Breast epithelium (tissue), 4 donors: ENCODE results near the gene SERINC5. TPM values are rescaled to one million over a fixed set of nuclear protein-coding genes. Genes with fewer than 3 reads are reported as not detected.
A peak's percentile ranks its signal among the peaks of the same experiment; 100 is the strongest.

Experiments used
- DNase-seq, 2 donors: peaks; one replicate each; pipeline ENCODE4 v3.0.0-alpha.2; 2019; ENCODE audit warnings: low spot score in 2 of 2
- H3K27ac ChIP-seq, 2 donors: fragments of 200-600 bp; sonication (generic) in 1 of 2; one replicate each; pipeline ENCODE4 v1.5.1; 2016 to 2019; ENCODE audit warnings: mild to moderate bottlenecking in 1 of 2
- H3K27me3 ChIP-seq, 2 donors: fragments of 200-600 bp; sonication (generic) in 1 of 2; one replicate each; pipeline versions ENCODE4 v1.5.1 to v1.6.0; 2017 to 2019; ENCODE audit warnings: control low read depth in 1 of 2, mild to moderate bottlenecking in 1 of 2
- H3K36me3 ChIP-seq: fragments of 200-600 bp; one replicate; pipeline ENCODE4 v1.5.1; 2019
- H3K4me1 ChIP-seq, 2 donors: fragments of 200-600 bp; sonication (generic); one replicate each; pipeline ENCODE4 v1.5.1; 2016 to 2019; ENCODE audit warnings: control low read depth in 1 of 2
- H3K4me3 ChIP-seq, 3 donors: fragments of 200-600 bp; sonication (generic); 1 replicate in 2 of 3; 2 replicates in 1 of 3; pipeline ENCODE4 v1.5.1; 2016 to 2019; ENCODE audit warnings: mild to moderate bottlenecking in 3 of 3, moderate library complexity in 2 of 3
- H3K9me3 ChIP-seq, 2 donors: fragments of 200-600 bp; sonication (generic) in 1 of 2; one replicate each; pipeline ENCODE4 v1.5.1; 2016 to 2019; ENCODE audit warnings: control low read depth in 1 of 2
- POLR2A ChIP-seq: fragments of 450-650 bp; IDR thresholded peaks from one replicate; pipeline ENCODE4 v1.6.1; 2016; ENCODE audit warnings: antibody characterized with exemption, mild to moderate bottlenecking, moderate library complexity
- POLR2AphosphoS5 ChIP-seq, 3 donors: sonication (generic); formaldehyde crosslinking; IDR thresholded peaks; one replicate each; pipeline ENCODE4 v1.6.1; 2017; ENCODE audit warnings: antibody characterized with exemption in 3 of 3
- intact Hi-C: fragments of 100-400 bp; cut with DNase I; formaldehyde crosslinking; loops from one replicate; pipeline ENCODE4 v1.15.1; 2023; ENCODE audit warnings: low total_unique reads
- total RNA-seq, 3 donors: library from RNA; depleted of rRNA; stranded (reverse); fragments of >200 nt; gene quantifications; one replicate each; pipeline ENCODE4 v1.1.0, GENCODE V29; 2016
- TF ChIP-seq, protein P1 (sequence below), 3 donors: fragments of 450-650 bp; IDR thresholded peaks; one replicate each; pipeline ENCODE4 v1.5.1; 2016 to 2017; ENCODE audit warnings: antibody characterized with exemption in 3 of 3, mild to moderate bottlenecking in 3 of 3, moderate library complexity in 3 of 3

SERINC5 gene
- total RNA-seq, 3 donors from 2014 or later, result 12.6 to 32.9 (median 28.5) TPM

DNA sequence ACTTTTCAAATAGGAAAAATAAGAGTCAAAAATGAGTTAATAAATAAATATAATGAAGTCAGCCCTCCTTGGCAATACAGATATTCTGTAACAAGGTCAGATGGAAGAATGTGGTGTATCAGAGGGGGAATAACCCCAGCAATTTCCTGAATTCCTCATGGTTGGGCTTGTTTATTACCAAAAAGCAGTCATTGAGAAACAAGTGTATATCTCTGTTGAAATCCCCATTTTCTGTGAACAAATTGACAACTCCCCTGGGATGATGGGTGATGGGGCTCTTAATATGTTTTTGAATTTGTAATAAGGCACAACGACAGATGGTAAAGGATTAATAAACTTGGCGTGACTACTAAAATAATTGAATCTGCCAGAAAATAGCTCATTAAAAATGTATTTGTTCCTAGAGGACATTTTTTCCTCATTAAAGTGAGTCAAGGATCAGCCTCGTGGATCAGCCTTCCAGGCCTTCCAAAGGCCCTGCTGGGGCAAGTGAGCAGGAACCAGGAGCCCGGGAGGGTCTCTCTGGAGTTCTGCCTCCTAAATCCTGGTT is 186.5 kb downstream of the SERINC5 start:
- intact Hi-C loops, result no loop called here
- H3K27me3 ChIP-seq, result no peaks in the 10 kb centered on the region
- H3K27ac ChIP-seq, result peak overlapping the region in 1 of 2 donors; percentile 45
- TF ChIP-seq POLR2A (no peak), POLR2AphosphoS5 (IDR thresholded peaks at IDR 0.05) (no peak)
- TF ChIP-seq, protein P1, sequence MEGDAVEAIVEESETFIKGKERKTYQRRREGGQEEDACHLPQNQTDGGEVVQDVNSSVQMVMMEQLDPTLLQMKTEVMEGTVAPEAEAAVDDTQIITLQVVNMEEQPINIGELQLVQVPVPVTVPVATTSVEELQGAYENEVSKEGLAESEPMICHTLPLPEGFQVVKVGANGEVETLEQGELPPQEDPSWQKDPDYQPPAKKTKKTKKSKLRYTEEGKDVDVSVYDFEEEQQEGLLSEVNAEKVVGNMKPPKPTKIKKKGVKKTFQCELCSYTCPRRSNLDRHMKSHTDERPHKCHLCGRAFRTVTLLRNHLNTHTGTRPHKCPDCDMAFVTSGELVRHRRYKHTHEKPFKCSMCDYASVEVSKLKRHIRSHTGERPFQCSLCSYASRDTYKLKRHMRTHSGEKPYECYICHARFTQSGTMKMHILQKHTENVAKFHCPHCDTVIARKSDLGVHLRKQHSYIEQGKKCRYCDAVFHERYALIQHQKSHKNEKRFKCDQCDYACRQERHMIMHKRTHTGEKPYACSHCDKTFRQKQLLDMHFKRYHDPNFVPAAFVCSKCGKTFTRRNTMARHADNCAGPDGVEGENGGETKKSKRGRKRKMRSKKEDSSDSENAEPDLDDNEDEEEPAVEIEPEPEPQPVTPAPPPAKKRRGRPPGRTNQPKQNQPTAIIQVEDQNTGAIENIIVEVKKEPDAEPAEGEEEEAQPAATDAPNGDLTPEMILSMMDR (IDR thresholded peaks at IDR 0.05), result no peak
- H3K4me1 ChIP-seq, result no peaks in the 10 kb centered on the region
- H3K36me3 ChIP-seq, result no peaks in the 10 kb centered on the region
- no peak overlapping the region for H3K4me3 ChIP-seq
- no peaks in the 10 kb centered on the region for H3K9me3 ChIP-seq
- no peak for DNase-seq

DNA sequence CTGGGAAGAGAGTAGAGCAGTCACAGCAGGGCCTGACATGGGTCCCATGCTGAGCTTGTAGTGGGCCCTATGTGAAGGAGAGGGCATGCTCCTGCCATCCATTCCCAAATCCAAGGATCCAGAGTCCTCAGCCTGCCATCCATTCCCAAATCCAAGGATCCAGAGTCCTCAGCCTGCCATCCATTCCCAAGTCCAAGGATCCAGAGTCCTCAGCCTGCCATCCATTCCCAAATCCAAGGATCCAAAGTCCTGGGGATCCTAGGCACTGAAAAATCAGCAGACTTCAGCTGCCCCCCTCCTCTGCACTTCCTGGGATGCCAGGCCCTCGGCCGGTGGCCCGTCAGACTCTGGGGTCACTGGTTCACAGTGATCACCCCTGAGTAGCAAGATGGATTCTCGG is 187.1 kb downstream of the SERINC5 start:
- Histone ChIP-seq H3K27me3 (no peaks in the 10 kb centered on the region), H3K9me3 (no peaks in the 10 kb centered on the region), H3K4me3 (no peak overlapping the region), H3K27ac (no peak overlapping the region), H3K36me3 (no peaks in the 10 kb centered on the region), H3K4me1 (no peaks in the 10 kb centered on the region)
- intact Hi-C loops, result no loop called here
- DNase-seq, result no peak
- TF ChIP-seq, protein P1 (IDR thresholded peaks at IDR 0.05), result no peak
- no peak for TF ChIP-seq POLR2AphosphoS5 (IDR thresholded peaks at IDR 0.05)
- TF ChIP-seq POLR2A, result no peak

DNA sequence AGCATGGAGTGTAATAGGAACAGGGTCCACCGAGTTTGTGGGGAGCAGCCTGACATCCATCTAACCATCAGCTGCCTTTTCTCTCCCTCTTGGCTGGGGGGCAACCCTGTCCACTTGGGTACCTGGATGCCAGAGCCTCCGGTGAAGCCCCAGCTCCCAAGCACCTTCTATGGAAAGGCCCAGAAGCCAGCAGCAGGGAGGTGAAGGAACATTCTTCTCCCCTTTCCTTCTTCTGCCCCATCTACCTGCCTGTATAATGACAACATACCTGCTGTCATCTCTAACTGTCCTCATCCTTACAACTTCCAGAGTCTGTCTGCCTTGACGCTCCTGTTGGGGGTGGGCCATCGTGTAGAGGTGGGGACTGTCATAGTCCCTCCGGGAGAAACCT is 187.6 kb downstream of the SERINC5 start:
- DNase-seq, result no peak
- Histone ChIP-seq H3K4me1 (no peaks in the 10 kb centered on the region), H3K36me3 (no peaks in the 10 kb centered on the region), H3K9me3 (no peaks in the 10 kb centered on the region), H3K27ac (no peak overlapping the region), H3K4me3 (no peak overlapping the region), H3K27me3 (no peaks in the 10 kb centered on the region)
- TF ChIP-seq POLR2A (no peak), POLR2AphosphoS5 (IDR thresholded peaks at IDR 0.05) (no peak)
- TF ChIP-seq, protein P1 (IDR thresholded peaks at IDR 0.05), result no peak
- intact Hi-C loops, result no loop called here

DNA sequence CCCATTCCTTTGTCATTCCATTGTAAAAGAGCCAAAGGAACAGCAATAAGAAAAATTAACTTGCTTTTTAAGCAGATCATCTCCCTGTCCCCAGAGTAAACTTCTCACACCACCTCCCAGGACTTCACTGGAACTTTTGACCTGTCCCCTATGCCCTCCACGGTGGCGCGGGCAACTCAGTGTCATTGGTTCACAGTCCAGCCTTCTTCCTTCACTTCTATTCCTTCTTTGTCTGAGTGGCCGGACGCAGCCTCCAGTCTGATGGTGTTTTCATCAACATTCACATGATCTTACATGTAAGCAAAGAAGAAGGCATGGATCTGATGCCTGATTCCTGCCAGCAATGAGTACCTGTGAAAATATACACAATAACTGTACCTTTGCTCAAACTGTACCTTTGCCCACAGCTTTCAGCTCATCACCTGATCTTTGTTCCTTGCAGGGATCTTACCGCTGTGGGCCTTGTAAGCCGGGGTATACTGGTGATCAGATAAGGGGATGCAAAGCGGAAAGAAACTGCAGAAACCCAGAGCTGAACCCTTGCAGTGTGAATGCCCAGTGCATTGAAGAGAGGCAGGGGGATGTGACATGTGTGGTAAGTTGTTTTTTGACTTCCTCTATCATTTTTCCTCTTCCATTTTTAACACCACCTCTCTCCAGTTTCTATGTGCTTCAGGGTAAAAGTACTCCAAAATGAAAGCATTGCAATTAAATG is 188.2 kb downstream of the SERINC5 start:
- Histone ChIP-seq H3K27ac (no peak overlapping the region), H3K4me1 (no peaks in the 10 kb centered on the region), H3K9me3 (no peaks in the 10 kb centered on the region), H3K27me3 (no peaks in the 10 kb centered on the region), H3K4me3 (no peak overlapping the region), H3K36me3 (no peaks in the 10 kb centered on the region)
- no peak for DNase-seq
- intact Hi-C loops, result no loop called here
- TF ChIP-seq POLR2AphosphoS5 (IDR thresholded peaks at IDR 0.05) (no peak), POLR2A (no peak)
- TF ChIP-seq, protein P1 (IDR thresholded peaks at IDR 0.05), result no peak

DNA sequence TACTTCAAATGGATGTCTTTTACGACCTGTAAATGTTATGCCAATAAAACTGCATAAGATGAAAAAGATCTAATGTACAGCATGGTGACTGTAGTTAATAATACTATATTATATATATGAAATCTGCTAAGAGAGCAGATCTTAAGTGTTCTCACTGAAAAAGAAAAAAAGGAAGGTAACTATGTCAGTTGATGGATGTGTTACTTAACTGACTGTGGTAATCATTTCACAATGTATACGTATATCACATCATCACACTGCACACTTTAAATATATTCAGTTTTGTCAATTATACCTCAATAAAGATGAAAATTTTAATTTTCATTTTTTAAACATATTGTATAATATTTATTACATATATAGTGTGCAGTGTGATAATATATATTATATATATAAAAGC is 188.8 kb downstream of the SERINC5 start:
- no peak overlapping the region for H3K4me3 ChIP-seq
- TF ChIP-seq POLR2A (no peak), POLR2AphosphoS5 (IDR thresholded peaks at IDR 0.05) (no peak)
- TF ChIP-seq, protein P1 (IDR thresholded peaks at IDR 0.05), result no peak

More for the DNA sequence above, 188.8 kb downstream of the SERINC5 start:
- intact Hi-C loops, result no loop called here
- H3K27ac ChIP-seq, result no peak overlapping the region
- no peak for DNase-seq
- H3K4me1 ChIP-seq, result no peaks in the 10 kb centered on the region
- no peaks in the 10 kb centered on the region for H3K36me3 ChIP-seq
- no peaks in the 10 kb centered on the region for H3K9me3 ChIP-seq
- no peaks in the 10 kb centered on the region for H3K27me3 ChIP-seq
